Endodermal cell (in vitro differentiated cells): ENCODE data around the gene MACROD2. TPM values are rescaled to one million over a fixed set of nuclear protein-coding genes. Genes with fewer than 3 reads are reported as not detected.

Experiments
- DNase-seq: peaks from one replicate; pipeline ENCODE4 v3.0.0-alpha.2; 2017
- H3K27ac ChIP-seq: 2 replicates; pipeline ENCODE4 v1.5.1; 2013; ENCODE audit warnings: mild to moderate bottlenecking, low read depth, low read length, moderate library complexity
- H3K27me3 ChIP-seq: 2 replicates; pipeline ENCODE4 v1.6.1; 2013; ENCODE audit warnings: mild to moderate bottlenecking, low read length, moderate library complexity; ENCODE audit not compliant: insufficient read depth, control insufficient read depth, poor library complexity, severe bottlenecking
- H3K36me3 ChIP-seq: 2 replicates; pipeline ENCODE4 v1.7.0; 2013; ENCODE audit warnings: mild to moderate bottlenecking, low read length, moderate library complexity; ENCODE audit not compliant: control insufficient read depth, insufficient read depth
- H3K4me1 ChIP-seq: one replicate; pipeline ENCODE4 v1.7.0; 2013; ENCODE audit warnings: low read length; ENCODE audit not compliant: control insufficient read depth, insufficient read depth
- H3K4me3 ChIP-seq: 2 replicates; pipeline ENCODE4 v1.5.1; 2013; ENCODE audit warnings: mild to moderate bottlenecking, low read length, moderate library complexity
- H3K9ac ChIP-seq: 2 replicates; pipeline ENCODE4 v1.6.1; 2013; ENCODE audit warnings: mild to moderate bottlenecking, low read length, moderate library complexity; ENCODE audit not compliant: poor library complexity, severe bottlenecking; ENCODE audit errors: extremely low read depth
- H3K9me3 ChIP-seq: 2 replicates; pipeline ENCODE4 v1.6.1; 2013; ENCODE audit warnings: mild to moderate bottlenecking, low read length, moderate library complexity; ENCODE audit not compliant: control insufficient read depth
- H3K27ac Mint-ChIP-seq: 2 replicates; pipeline ENCODE4 v1.8.0; 2020; ENCODE audit warnings: mixed read lengths
- H3K27me3 Mint-ChIP-seq: 2 replicates; pipeline ENCODE4 v1.8.0; 2021; ENCODE audit warnings: mild to moderate bottlenecking, mixed read lengths; ENCODE audit not compliant: insufficient read depth
- H3K36me3 Mint-ChIP-seq: 2 replicates; pipeline ENCODE4 v1.8.0; 2020; ENCODE audit warnings: low read depth, mixed read lengths
- H3K4me1 Mint-ChIP-seq: 2 replicates; pipeline ENCODE4 v1.8.0; 2020; ENCODE audit warnings: mixed read lengths
- H3K4me3 Mint-ChIP-seq: 2 replicates; pipeline ENCODE4 v1.8.0; 2020; ENCODE audit warnings: mild to moderate bottlenecking, moderate library complexity, mixed read lengths
- H3K9me3 Mint-ChIP-seq: 2 replicates; pipeline ENCODE4 v1.8.0; 2020; ENCODE audit warnings: mild to moderate bottlenecking, mixed read lengths
- WGBS, 2 experiments: methylation state at CpG; one replicate each; pipeline versions ENCODE4 v1.1.5 to v1.1.7; 2013; ENCODE audit warnings: missing lambda C conversion rate in 2 of 2, mixed read lengths in 1 of 2; ENCODE audit not compliant: insufficient coverage in 1 of 2, insufficient read length in 1 of 2; 5-methylcytosine and 5-hydroxymethylcytosine counted together
- total RNA-seq, 2 donors: library from RNA; stranded (reverse); fragmentation: NEBNext Ultra II Directional in 1 of 2; extraction: Animal tissue kit (Norgen Biotek cat#: 25700) in 1 of 2; gene quantifications; 2 replicates in 1 of 2; 3 replicates in 1 of 2; pipeline ENCODE4 v1.2.1, GENCODE V29; 2021
- TF ChIP-seq, protein P1 (sequence below): fragments of 200-600 bp; sonication (generic); conservative IDR thresholded peaks from 2 replicates; pipeline ENCODE4 v1.5.0; 2021; ENCODE audit warnings: antibody characterized with exemption, mild to moderate bottlenecking

Gene MACROD2
- total RNA-seq, 2 donors from 2014 or later: 2.3 to 4.8 TPM

DNA sequence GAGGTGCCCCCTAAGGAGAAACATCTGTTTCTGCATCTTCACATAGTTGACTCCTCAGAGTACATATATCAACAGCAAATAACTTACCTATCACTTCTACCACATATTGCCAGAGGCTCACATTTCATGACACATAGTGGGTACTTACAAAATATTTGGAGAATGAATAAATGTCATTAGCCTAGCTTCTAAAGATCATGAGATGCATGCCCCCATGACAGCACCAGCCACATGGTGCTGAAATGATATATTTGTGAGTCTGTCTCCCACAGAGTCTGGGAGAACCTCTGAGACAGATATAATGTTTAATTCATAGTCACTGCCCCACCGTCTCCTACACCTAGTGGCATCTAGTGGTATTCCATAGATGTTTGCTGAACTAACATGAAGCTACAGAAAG lies 2022.3 kb downstream of the MACROD2 start:
- WGBS, 2 experiments: 86 to 100% methylated on average over 1 of the region's 1 CpG
- Histone ChIP-seq H3K4me3 (no peak overlapping the region), H3K4me1 (no peaks in the 10 kb centered on the region), H3K36me3 (no peaks in the 10 kb centered on the region), H3K9me3 (no peaks in the 10 kb centered on the region), H3K27ac (no peak overlapping the region), H3K9ac (no peak overlapping the region), H3K27me3 (no peaks in the 10 kb centered on the region)
- Mint-ChIP-seq H3K36me3 (no peaks in the 10 kb centered on the region), H3K27me3 (no peaks in the 10 kb centered on the region), H3K27ac (no peak overlapping the region), H3K4me3 (no peak overlapping the region), H3K4me1 (peaks cover 3% of the 10 kb centered on the region), H3K9me3 (no peaks in the 10 kb centered on the region)
- no peak for DNase-seq
- TF ChIP-seq, protein P1, sequence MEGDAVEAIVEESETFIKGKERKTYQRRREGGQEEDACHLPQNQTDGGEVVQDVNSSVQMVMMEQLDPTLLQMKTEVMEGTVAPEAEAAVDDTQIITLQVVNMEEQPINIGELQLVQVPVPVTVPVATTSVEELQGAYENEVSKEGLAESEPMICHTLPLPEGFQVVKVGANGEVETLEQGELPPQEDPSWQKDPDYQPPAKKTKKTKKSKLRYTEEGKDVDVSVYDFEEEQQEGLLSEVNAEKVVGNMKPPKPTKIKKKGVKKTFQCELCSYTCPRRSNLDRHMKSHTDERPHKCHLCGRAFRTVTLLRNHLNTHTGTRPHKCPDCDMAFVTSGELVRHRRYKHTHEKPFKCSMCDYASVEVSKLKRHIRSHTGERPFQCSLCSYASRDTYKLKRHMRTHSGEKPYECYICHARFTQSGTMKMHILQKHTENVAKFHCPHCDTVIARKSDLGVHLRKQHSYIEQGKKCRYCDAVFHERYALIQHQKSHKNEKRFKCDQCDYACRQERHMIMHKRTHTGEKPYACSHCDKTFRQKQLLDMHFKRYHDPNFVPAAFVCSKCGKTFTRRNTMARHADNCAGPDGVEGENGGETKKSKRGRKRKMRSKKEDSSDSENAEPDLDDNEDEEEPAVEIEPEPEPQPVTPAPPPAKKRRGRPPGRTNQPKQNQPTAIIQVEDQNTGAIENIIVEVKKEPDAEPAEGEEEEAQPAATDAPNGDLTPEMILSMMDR: peak; percentile 58

- no peak overlapping the region for H3K27ac Mint-ChIP-seq
- H3K4me3 ChIP-seq: no peak overlapping the region
- no peaks in the 10 kb centered on the region for H3K9me3 ChIP-seq
- no peaks in the 10 kb centered on the region for H3K36me3 ChIP-seq
- H3K4me1 ChIP-seq: peaks cover 3% of the 10 kb centered on the region
- TF ChIP-seq, protein P1: no peak
- no peaks in the 10 kb centered on the region for H3K27me3 ChIP-seq
- H3K27ac ChIP-seq: no peak overlapping the region
- H3K36me3 Mint-ChIP-seq: no peaks in the 10 kb centered on the region
- no peaks in the 10 kb centered on the region for H3K9me3 Mint-ChIP-seq
- DNase-seq: no peak
- H3K4me1 Mint-ChIP-seq: peaks cover 3% of the 10 kb centered on the region
- no peak overlapping the region for H3K9ac ChIP-seq
- H3K4me3 Mint-ChIP-seq: no peak overlapping the region
- no peaks in the 10 kb centered on the region for H3K27me3 Mint-ChIP-seq
Measured at GRCh38 chr20:16018881-16019280, 2023.6 kb downstream of the MACROD2 start.

- peaks cover 14% of the 10 kb centered on the region for H3K4me1 ChIP-seq
- H3K9me3 Mint-ChIP-seq: no peaks in the 10 kb centered on the region
- no peaks in the 10 kb centered on the region for H3K27me3 ChIP-seq
- no peaks in the 10 kb centered on the region for H3K27me3 Mint-ChIP-seq
- no peak overlapping the region for H3K9ac ChIP-seq
- H3K9me3 ChIP-seq: no peaks in the 10 kb centered on the region
- DNase-seq: no peak
- no peak overlapping the region for H3K27ac Mint-ChIP-seq
- no peaks in the 10 kb centered on the region for H3K36me3 ChIP-seq
- H3K36me3 Mint-ChIP-seq: no peaks in the 10 kb centered on the region
- H3K4me3 Mint-ChIP-seq: no peak overlapping the region
- 0 to 57% methylated on average over 1 to 3 of the region's 3 CpGs for WGBS, 2 experiments
- H3K4me1 Mint-ChIP-seq: peaks cover 12% of the 10 kb centered on the region
- no peak overlapping the region for H3K27ac ChIP-seq
- TF ChIP-seq, protein P1: no peak
- H3K4me3 ChIP-seq: no peak overlapping the region
Measured at GRCh38 chr20:16020971-16021370, 2025.7 kb downstream of the MACROD2 start.
